Measurements from ENCODE around the gene SMPDL3B.
"Not testable (repeated sequence)": the region's sequence is repeated elsewhere in the genome, so short reads cannot be mapped to it uniquely, and the experiment has no call there.

Gene SMPDL3B

DNA sequence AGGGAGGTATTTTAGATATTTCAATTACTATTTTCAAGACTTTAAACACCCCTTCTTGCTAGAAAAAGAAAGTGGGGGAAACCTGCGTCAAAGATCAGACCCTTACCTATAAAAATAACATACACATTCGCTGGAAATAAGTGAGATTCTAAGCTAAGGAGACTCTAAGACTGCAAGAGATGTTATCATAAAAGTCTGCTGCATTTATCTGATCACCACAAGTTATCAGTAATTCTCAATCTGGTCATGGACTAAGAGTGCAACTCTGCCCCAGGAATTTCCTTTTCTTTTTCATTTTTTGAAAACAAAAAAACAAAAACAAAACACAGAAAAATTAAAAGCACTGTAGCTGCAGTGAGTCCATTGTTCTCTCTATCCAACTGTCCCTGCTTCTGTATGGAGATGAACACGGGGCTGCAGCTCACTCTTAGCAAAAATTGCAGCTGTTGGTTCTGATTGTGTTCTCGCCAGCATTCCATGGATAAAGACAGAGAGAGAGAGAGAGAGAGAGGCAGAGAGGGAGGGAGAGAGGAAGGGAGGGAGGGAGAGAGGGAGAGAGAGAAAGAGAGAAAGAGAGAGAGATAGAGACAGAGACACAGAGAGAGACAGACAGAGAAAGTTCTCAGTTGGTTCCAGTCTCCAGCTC lies 39.1 kb downstream of the SMPDL3B start:
- no peak for DNase-seq

DNA sequence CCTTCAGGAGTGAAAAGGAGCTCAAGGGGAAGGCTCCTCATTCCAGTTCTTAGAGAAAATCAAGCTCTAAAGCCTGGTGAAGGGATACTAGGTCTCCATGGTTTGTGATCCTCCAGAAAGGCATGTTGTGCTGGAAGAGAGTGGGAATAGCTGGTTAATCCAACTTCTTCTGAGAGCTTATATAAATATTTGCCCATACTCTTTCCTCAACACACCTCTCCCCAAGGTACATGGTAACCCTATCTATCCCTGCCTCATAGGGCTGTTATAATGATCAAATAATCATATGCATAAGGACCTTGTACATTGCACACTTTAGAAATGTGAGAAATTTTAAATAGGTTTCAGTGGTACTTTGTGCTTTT lies 39.6 kb downstream of the SMPDL3B start:
- no peak for DNase-seq

DNA sequence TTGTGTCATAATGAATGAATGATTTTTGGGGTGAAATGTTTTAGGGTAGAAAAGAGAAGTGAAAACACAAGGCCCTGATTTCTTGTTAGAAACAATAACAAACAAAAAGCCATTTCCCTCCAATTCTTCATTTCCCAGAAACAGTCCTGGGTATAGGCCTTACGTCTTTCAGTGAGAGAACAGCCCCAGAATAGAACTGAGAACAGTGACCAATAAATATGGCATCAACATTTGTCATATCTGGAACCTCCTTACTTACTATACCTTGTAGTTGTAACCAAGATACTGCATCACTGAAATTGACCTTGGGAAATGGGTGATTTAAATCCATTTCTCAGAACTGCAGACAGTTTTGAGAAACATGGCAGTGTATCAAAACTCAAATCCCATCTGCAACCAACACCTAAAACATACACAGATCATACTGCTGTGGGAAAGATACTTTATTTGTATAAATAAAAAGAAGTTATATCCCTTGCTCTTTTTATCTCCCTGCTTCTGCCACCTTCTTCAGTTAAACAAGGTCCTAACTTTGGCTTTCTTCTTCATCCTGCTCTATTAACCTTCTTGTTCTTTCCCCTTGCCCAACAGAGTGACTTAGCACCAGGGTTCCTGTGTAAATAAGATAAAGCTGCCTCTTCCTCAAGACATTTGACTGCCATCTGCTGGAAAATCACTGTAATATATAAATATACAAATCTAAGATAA lies 44.5 kb downstream of the SMPDL3B start:
- no peak for DNase-seq

DNA sequence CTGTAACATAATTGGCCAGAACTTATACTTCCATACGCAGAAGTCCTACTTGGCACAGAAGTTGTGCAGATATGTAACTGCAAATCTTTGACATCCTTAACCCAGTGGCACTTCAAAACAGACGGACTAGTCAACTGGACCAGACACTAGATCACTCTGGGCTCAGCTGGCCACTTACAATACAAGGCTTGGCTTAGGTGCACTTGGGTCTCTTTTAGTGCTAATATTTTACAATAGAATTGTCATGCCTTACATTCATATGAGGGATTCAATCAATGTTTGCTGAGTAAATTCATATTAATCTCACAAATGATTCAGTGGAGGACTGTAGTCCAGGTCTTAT lies 45.0 kb downstream of the SMPDL3B start:
- DNase-seq: no peak

DNA sequence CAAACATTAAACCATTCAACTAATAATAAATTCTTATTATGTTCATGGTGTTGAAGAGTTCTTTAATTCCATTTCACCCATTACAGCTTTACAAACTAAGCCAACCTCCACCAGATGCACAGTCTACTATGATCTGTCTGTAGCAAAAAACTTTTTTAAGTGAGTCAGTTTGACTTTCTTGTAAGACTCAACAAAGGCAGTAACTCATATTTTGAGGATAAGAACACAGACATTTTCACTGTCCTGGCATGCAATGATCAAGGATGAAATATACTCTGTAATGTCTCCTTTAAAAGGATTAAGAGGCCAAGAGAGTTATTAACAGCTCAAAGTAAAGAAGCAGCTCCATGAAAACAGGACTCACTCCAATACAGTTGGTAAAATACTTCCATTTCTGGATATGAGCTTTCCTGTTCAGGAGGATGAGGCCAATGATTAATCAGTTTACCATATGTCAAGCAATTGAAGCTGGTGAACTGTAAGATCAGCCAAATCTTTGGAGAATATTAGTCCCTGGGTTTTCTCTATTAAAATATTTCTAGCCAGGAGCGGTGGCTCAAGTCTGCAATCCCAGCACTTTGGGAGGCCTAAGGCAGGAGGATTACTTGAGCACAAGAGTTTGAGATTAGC lies 45.5 kb downstream of the SMPDL3B start:
- no peak for DNase-seq

DNA sequence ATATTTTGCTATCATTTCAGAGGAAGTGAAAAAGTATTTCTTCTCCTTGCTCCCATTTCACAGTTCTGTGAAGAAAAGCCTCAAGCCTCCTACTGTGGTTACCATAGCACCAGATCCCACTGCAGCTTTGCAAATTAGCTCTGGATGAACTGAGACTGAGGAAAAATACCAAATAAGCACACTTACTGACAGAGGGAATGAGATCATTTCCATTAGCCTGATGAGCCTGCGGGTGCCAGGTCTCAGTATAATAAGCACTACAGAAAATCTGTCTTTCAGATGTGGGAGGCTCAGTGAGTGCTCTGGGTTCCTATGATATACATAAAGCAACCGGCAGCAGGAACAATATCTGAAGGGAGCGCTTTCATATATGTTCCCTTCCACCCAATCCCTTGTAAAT lies 46.3 kb downstream of the SMPDL3B start:
- DNase-seq: no peak

DNA sequence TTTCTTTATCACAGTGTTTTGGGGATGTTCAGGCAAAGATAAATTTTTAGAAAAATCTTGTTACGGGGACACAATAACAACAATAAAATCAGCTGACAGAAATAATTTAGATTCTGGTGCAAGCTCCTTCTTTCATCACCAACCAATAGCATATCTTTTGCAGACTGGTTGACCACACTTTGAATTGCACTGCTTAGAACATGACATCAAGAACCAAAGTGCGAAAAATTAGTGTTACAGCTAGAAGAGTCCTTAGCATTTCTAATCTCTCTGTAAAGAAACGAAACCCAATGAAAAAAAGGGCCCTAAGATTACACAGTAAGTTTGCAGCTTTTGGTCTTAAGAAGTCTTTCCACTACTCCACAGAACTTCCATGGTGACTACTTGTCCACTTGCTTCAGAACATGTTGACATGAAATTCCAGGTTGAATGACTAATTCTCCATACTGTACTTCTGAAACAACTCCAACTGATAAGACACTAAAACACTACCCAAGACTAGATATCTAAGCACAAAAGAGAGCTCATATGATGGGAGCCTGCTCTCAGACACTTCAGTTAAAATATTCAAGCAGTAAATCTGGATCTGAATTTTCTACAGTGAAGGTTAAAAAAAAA lies 56.2 kb downstream of the SMPDL3B start:
- DNase-seq: no peak

DNA sequence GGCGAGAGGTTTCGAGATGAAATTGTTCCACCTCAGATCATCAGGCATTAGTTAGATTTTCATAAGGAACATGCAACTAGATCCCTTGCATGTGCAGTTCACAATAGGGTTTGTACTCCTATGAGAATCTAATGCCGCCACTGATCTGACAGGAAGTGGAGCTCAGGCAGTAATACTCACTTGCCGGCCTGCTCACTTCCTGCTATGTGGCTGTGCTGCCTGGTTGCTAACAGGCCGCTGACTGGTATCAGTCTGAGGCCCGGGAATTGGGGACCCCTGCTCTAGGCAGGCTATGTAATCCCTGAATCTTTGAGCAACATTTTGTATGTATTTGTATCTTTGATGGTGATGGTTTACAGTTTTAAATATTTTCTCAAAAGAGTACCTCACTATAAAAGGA lies 57.5 kb downstream of the SMPDL3B start:
- DNase-seq: no peak

DNA sequence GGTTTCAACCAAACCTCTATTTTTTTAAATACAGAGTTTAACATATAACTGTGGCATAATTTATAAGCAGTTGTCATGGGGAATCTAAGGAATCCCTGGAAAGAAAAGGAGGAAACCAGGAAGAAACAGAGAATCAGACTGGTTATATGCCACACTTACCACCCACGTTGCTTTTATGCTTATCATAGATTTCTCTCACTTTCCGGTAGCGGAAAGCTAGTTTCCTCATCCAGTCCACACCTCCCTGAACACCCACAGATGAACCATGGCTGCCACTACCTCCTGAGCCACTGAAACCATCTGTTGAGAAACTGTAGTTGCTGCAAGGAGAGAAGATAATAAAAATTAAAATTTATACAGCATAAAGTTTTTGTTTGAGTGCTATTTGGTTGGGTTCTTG lies 58.4 kb downstream of the SMPDL3B start:
- DNase-seq: no peak

DNA sequence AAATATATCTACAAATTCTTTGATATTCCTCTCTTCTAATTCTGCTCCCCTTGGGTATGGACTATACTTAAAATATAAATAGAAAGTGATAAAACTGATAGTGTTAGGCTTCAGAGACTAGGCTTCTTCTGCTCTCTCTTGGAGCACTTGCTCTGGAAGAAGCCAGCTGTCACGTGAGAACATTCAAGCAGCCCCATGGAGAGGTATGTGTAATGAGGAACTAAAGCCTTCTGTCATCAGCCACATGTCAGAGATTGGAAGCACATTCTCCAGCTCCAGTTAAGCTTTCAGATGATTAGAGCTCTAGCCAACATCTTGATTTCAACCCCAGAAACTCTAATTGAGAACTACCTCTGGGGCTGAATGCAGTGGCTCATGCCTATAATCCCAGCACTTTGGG lies 59.3 kb downstream of the SMPDL3B start:
- no peak for DNase-seq

DNA sequence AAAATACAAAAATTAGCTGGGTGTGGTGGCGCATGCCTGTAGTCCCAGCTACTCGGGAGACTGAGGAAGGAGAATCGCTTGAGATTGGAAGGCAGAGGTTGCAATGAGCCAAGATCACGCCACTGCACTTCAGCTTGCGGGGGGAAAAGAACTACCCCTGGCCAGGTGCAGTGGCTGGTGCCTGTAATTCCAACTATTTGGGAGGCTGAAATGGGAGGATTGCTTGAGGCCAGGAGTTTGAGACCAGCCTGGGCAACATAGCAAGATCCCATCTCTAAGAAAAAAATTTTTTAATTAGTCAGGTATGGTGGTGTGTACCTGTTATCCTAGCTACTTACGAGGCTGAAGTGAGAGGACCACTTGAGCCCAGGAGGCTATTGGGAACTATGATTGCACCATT lies 59.7 kb downstream of the SMPDL3B start:
- DNase-seq: not testable (repeated sequence)

DNA sequence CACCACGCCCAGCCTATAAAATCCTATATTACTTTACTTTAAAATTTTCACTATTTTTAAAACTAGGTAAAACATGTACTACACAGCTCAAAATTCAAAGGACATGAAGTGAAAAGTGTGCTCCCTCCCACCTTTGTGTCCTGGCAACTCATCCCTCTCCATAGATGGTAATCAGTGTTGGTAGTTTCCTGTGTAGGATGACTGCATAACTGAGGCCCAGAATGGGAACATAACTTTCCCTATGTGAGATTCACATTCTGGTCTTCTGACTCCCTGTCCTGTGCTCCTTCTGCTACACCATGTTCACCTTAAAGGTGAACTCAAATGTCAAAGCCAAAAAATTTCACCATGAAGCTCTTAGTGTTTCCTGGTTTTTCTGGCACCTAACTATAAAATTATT lies 64.3 kb downstream of the SMPDL3B start:
- DNase-seq: no peak

DNA sequence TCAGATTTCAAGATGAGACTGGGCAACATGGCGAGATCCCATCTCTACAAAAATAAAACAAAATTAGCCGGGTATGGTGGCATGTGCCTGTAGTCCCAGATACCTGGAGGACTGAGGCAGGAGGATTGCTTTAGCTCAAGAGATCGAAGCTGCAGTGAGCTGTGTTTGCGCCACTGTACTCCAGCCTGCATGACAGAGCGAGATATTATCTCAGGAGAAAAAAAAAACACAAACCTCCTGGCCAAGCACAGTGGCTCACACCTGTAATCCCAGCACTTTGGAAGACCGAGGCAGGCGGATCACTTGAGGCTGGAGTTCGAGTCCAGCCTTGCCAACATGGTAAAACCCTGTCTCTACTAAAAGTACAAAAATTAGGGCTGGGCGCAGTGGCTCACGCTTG lies 67.8 kb downstream of the SMPDL3B start:
- no peak for DNase-seq

DNA sequence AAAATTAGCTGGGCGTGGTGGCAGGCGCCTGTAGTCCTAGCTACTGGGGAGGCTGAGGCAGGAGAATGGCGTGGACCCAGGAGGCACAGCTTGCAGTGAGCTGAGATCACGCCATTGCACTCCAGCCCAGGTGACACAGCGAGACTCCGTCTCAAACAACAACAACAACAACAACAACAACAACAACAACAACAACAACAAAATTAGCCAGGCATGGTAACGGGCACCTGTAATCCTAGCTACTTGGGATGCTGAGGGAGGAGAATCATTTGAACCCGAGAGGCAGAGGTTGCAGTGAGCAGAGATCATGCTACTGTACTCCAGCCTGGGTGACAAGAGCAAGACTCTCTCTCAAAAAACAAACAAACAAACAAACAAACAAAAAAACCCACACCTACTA lies 68.3 kb downstream of the SMPDL3B start:
- not testable (repeated sequence) for DNase-seq

Data from NCI-H1930 (cell line).